GM18505 (cell line): ENCODE measurements around the gene WDR90.

Experiments
- ATAC-seq: cut with Tn5 transposase; IDR thresholded peaks from one replicate; pipeline ENCODE4 v1.9.1; 2021; ENCODE audit not compliant: unreplicated experiment
- POLR2A ChIP-seq: IDR thresholded peaks from 4 replicates; pipeline ENCODE4 v1.6.1; 2011; ENCODE audit warnings: borderline replicate concordance; ENCODE audit not compliant: insufficient read depth, insufficient read length; ENCODE audit errors: extremely low read depth

Gene WDR90

DNA sequence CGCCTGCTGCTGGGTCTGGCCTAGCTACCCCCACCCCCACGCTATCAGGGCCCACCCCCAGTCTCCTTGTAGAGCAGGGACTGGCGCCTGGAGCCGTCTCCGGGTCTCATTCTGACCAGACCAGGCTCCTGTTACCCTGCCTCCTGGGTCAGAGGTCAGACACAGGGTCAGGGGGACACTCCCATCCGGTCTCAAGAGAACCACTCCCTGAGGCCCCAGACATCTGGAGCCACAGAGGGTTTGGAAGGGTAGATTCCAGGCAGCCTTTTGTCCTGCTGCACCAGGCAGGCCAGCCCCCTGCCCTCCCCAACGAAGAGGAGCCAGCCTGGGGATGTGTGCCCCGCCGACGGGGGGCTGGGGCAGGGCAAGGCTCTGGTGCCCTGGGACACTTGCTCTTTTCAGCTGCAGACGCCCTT lies 19.3 kb upstream of the WDR90 start:
- TF ChIP-seq POLR2A: no peak
- ATAC-seq: no peak

DNA sequence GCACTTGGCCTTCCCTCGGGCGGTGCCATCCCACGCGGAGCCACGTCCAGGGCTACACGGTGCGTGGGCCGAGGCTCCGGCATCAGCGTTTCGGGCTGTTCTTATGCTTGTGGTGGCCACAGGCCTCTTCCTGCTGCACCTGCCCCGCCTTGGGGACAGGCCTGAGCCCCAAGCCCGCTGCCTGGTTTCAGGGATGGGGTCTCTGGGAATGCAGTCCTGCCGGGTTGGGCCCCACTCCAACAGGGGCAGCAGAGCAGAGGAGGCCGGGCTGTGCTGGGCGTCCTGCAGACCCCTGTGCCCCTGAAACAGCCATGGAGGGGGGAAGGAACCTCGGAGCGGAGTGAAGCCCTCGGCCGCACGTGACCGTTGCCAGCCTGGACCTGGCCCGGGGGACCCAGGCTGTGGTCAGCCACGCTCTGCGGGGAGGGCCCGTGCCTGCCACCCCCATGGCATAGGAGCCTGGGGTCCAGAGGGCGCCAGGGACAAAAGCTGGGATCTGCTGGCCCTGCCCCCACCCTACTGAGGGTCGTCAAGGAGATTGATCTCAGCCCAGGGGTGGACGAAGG lies 18.8 kb upstream of the WDR90 start:
- no peak for TF ChIP-seq POLR2A
- no peak for ATAC-seq

DNA sequence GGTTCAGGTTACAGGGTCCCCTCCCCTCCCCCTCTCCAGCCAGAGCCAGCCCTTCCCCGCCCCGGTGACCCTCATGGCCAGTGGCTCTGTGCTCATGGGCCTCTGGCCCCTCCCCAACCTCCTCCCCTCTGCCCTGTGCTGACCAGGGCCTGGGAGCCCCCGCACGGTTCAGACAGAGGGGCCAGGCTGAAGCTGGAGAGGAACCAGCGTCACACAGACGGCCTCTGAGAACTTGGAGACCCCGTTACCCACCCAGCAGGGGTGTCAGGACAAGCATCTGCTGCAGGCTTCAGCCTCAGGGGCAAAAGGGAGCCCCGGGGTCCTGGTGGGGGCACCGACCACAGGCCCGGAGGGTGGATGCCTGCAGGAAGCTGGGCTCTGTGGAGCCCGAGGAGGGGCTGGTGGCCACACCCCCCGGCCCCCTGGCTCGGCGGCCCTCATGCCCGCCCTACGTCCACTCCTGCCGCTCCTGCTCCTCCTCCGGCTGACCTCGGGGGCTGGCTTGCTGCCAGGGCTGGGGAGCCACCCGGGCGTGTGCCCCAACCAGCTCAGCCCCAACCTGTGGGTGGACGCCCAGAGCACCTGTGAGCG lies 18.3 kb upstream of the WDR90 start, which contains the start of gene WFIKKN1:
Gene WFIKKN1, plus strand, starts transcription at position 171 of the 591 bp plus-strand sequence. Its CDS starts 269 bp downstream, at position 440.
- no peak for TF ChIP-seq POLR2A

DNA sequence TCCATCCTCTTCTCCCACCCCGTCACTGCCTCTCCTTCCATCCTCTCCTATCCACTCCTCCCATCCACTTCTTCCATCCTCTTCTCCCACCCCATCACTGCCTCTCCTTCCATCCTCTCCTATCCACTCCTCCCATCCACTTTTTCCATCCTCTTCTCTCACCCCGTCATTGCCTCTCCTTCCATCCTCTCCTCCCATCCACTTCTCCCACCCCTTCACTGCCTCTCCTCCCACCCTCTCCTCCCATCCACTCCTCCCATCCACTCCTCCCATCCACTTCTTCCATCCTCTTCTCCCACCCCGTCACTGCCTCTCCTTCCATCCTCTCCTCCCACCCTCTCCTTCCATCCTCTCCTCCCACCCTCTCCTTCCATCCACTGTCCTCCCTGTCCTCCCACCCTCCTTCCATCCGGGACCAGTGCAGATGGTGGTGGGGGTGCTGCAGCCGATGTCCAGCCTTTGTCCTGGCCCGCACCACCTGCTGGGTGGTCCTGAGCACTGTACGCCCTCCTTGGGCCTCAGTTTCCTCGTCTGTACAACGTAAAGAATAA lies 17.3 kb upstream of the WDR90 start:
- ATAC-seq: no peak
- TF ChIP-seq POLR2A: no peak

More for the DNA sequence above, 18.3 kb upstream of the WDR90 start, which contains the start of gene WFIKKN1:
- ATAC-seq: no peak

DNA sequence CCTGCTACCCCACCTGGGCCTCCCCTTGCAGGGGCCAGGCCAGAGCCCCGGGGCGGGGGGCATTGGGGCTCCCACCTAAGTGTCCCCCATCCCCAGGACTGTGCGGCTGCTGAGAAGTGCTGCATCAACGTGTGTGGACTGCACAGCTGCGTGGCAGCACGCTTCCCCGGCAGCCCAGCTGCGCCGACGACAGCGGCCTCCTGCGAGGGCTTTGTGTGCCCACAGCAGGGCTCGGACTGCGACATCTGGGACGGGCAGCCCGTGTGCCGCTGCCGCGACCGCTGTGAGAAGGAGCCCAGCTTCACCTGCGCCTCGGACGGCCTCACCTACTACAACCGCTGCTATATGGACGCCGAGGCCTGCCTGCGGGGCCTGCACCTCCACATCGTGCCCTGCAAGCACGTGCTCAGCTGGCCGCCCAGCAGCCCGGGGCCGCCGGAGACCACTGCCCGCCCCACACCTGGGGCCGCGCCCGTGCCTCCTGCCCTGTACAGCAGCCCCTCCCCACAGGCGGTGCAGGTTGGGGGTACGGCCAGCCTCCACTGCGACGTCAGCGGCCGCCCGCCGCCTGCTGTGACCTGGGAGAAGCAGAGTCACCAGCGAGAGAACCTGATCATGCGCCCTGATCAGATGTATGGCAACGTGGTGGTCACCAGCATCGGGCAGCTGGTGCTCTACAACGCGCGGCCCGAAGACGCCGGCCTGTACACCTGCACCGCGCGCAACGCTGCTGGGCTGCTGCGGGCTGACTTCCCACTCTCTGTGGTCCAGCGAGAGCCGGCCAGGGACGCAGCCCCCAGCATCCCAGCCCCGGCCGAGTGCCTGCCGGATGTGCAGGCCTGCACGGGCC lies 16.5 kb upstream of the WDR90 start:
- TF ChIP-seq POLR2A: peak; percentile 1
- no peak for ATAC-seq

DNA sequence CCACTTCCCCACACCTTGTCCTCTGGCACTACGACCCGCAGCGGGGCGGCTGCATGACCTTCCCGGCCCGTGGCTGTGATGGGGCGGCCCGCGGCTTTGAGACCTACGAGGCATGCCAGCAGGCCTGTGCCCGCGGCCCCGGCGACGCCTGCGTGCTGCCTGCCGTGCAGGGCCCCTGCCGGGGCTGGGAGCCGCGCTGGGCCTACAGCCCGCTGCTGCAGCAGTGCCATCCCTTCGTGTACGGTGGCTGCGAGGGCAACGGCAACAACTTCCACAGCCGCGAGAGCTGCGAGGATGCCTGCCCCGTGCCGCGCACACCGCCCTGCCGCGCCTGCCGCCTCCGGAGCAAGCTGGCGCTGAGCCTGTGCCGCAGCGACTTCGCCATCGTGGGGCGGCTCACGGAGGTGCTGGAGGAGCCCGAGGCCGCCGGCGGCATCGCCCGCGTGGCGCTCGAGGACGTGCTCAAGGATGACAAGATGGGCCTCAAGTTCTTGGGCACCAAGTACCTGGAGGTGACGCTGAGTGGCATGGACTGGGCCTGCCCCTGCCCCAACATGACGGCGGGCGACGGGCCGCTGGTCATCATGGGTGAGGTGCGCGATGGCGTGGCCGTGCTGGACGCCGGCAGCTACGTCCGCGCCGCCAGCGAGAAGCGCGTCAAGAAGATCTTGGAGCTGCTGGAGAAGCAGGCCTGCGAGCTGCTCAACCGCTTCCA lies 15.7 kb upstream of the WDR90 start:
- no peak for ATAC-seq
- TF ChIP-seq POLR2A: no peak

DNA sequence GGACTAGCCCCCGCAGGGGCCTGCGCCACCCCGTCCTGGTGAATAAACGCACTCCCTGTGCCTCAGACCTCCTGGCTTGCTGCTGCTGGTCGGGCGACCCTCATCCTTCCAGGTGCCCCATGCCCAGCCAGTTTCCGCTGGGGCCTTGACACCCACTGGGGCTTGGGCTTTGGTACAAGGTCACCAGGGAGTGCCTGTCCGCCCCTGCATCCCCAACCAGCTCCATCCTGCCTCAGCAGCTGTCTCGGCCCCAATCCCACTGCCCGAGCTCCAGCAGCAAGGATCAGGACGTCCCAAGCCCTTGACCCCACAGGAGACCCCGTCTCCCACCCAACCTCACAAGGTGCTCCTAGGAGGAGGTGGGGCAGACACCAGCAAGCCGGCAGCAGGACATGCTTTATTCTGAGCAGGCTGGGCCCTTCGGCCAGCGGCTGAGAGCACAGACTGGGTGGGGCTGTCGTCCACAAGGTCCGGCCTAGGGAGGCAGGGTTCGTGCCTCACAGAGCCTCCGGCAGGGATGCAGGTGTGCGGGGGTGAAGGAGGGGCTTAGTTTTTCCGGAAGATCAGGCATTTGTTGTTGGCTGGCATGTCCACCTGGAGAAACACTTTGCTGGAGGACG lies 15.0 kb upstream of the WDR90 start:
- no peak for TF ChIP-seq POLR2A
- no peak for ATAC-seq

DNA sequence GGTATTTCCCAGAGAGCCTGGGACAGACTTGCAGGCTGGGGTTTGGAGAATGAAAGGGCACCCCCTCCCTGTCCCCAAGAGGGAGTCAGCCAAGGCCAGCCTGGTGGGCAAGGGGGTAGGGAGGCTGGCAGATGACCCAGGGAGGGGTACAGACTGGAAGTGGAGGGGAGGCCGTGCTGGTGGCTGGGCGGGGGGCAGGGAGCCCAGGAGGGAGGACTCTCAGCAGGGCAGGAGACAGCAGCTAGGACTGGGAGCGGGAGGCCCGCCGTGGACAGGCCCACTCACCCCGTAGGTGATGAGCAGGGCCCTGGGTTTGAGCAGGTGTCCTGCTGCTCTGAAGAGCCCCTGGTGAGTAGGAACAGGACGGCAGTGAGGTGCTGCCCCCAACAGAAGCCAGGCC lies 14.2 kb upstream of the WDR90 start:
- no peak for ATAC-seq
- TF ChIP-seq POLR2A: no peak

DNA sequence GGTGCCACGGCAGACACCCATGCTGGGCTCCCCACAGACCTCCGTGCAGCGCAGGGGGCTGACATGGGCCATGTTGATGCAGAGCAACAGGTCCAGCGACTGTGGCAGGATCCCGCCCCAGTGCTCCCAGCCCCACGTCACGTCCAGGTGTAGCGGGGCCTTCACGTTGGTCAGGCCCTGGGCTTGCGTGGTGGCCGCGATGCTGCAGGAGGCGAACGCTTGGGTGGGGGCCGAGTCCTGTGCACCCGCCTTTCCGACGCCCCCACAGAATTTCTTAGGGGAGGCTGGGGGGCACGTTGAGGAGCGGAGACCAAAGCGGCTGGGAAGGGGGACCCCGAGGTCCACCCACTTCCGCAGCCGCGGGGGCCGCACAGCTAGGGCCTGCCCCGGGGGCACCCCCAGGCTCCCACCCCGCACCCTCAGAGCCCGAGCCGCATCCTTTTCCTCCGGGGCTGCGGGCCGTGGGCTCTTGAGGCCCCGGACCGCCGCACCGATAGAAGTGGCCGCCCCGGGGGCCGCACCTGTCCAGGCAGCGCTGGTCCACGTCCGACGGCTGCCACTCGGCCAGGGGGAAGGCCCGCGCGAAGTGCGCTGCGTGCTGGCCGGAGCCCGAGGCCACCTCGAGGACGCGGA lies 13.5 kb upstream of the WDR90 start:
- TF ChIP-seq POLR2A: no peak
- no peak for ATAC-seq

DNA sequence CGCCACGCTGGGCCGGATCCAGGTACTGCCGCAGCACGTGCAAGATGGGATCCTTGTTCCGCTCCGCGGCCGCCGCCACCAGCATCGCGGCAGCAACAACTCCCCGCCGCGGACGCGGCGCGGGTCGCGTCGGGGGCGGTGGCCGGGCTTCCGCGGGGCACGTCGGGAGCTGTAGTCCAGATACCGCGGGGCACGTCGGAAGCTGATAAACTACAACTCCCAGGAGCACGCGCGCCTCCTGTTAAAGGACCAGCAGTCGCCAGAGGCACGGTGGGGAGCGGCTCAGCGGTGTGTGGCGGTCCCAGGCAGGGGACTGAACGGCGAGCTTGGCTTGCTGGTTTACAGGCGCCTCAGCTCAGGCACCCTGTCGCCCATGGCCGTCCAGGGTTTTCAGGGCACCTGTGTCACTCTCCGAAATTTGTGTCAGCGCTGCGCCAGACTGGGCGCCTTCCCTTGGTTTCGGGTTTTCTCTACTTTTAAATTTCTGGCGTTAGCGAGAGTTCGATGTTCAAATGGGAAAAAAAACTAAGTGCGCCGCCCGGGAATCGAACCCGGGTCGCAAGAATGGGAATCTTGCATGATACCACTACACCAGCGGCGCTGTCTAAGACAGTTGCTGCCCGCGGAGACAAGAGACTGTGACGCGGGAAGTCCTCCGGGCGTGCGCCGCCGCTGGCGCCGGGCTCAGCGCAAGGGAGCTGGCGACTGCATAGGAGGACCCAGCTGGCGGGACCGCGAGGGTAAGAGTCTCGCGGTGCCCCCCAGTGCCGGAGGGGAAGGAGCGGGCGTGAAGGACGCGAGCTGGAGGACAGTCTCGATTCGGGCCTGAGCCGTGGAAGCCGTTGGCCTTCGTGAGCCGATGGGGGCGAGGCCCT lies 12.7 kb upstream of the WDR90 start, which contains the start of gene METTL26:
Gene METTL26, minus strand, starts transcription at position 100 of the 875 bp plus-strand sequence. Its CDS starts 15 bp downstream, at position 85.
- ATAC-seq: peak; percentile 62
- peak; percentile 72 for TF ChIP-seq POLR2A
